ENCODE measurements around the gene KCNJ9. TPM values are rescaled to one million over a fixed set of nuclear protein-coding genes. Genes with fewer than 3 reads are reported as not detected.

KCNJ9 gene
- polyA plus RNA-seq, 3 donors = 0.03 TPM; not detected in 2

DNA sequence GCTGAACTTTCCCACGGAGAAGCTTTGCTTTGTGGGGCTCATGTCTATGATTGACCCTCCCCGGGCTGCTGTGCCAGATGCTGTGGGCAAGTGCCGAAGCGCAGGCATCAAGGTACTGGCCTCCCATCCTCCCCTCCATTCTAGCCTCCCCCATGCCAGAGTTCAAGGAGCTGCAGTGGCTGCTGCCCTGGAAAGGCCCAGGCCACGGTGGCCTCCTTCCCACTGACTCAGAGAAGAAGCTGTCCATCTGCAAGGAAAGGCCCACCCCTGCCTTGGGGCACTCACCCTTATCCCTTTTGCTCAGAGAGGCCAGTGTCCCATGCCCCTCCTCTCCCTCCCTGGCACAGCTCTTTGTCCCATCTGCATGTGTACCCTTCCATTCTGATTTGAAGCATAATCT, 49.1 kb downstream of the KCNJ9 start:
- 81 to 89% (median 89%) methylated on average over 5 of the region's 5 CpGs for WGBS, 3 donors
- H3K27ac ChIP-seq (ENCODE audit: low read depth, low read length) = no peak overlapping the region

DNA sequence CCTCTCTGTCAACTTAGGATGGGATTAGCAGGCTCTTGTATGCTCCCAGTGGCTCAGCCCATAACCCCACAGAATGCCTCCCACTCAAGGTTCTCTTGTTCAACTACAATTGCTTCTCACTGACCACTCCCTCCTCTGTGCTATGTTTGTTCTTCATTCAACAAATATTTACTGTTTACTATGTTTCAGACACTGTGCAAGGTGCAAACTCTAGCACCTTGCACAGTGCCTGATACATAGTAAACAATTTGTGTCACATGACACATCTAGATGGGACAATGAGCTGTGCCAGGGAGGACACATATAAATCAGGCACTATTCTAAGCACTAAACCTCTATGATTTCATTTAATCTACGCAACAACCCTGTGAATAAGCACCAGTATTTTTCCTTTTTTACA, 49.6 kb downstream of the KCNJ9 start:
- H3K27ac ChIP-seq (ENCODE audit: low read depth, low read length) = no peak overlapping the region
- 93 to 99% (median 97%) methylated on average over 1 of the region's 1 CpG for WGBS, 3 donors

DNA sequence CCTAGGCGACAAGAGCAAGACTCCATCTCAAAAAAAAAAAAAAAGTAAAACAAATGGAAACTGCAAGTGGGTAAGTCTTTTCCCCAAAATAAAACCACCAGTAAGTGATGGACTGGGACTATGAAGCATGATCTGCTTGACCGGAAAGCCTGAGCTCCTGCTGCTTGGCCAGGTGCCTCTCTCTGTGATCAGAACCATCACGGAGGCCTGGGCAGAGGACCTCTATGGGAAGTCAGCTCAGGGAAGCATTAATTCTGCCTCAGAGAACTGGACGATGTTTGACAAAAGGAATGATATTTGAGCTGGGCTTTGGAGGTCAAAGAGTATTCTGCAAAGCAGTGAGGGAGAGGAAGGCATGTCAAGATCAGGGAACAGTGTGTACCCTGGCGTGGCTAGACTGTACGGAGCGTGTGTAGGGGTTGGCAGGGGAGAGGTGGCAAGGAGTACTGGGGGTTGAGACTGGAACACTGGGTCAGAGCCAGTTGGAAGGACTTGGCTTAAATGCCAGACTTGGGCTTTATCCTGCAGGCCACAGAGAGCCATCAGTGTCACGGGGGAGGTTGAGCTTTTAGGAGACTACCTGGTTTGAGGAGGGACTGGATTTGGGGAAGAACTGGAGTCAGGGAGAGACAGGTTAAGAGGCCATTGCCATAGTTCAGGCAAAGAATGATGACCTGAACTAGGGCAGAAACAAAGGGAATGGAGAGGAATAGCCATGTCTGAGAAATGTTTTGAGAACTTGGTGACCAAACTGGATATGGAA, 50.6 kb downstream of the KCNJ9 start:
- WGBS, 3 donors = 75 to 82% (median 79%) methylated on average over 8 of the region's 8 CpGs

DNA sequence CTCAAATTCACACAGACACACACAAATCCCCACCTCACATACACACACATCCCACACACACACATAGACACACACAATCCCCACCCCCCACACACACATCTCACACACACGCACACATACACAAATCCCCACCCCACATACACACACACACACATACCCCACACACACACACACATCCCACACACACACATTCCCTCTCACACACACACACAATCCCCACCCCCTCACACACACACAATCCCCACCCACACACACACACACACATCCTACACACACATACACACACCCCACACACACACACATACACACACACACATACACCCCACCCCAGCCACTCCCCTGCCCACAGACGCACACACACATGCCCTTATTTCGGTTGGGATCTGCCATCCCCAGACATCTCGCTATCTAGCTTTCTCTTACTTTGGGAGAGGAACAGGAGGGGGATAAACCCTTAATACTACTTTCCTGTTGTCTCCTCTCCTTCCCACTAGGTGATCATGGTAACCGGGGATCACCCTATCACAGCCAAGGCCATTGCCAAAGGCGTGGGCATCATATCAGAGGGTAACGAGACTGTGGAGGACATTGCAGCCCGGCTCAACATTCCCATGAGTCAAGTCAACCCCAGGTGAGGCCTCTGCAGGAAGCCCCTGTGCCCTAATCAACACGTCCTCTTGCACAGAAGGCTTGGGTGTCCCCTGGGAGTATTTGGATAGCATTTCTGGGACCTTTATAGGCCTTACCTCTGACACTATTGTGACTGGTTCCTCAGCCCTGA, 52.8 kb downstream of the KCNJ9 start:
- no peak overlapping the region for H3K27ac ChIP-seq (ENCODE audit: low read depth, low read length)
- 80 to 89% (median 86%) methylated on average over 9 of the region's 9 CpGs for WGBS, 3 donors

More for the DNA sequence above, 50.6 kb downstream of the KCNJ9 start:
- no peak overlapping the region for H3K27ac ChIP-seq (ENCODE audit: low read depth, low read length)

DNA sequence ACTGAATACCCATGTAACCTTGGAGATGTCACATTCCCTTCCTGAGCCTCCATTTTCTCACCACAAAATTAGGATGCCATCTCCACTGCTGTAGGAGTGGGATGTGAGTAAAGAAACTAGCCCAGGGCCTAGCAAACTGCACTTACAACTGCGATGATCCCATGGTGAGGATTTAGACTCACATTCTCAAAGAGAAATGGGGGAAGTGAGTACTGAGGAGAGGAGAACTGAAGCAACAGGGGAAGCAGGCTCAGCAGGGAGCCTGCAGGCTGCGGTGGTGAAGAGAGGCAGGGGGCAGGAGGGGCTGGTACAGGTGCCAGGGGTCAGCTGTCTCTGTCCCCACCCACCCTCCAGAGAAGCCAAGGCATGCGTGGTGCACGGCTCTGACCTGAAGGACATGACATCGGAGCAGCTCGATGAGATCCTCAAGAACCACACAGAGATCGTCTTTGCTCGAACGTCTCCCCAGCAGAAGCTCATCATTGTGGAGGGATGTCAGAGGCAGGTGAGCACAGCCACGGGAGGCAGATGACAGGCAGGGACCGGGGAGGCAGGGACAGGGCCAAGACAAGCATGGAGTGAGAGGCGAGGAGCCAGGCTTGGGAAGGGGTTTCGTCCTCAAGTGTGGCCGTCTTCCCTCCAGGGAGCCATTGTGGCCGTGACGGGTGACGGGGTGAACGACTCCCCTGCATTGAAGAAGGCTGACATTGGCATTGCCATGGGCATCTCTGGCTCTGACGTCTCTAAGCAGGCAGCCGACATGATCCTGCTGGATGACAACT, 53.6 kb downstream of the KCNJ9 start:
- 80 to 86% (median 84%) methylated on average over 20 of the region's 20 CpGs for WGBS, 3 donors
- no peak overlapping the region for H3K27ac ChIP-seq (ENCODE audit: low read depth, low read length)

DNA sequence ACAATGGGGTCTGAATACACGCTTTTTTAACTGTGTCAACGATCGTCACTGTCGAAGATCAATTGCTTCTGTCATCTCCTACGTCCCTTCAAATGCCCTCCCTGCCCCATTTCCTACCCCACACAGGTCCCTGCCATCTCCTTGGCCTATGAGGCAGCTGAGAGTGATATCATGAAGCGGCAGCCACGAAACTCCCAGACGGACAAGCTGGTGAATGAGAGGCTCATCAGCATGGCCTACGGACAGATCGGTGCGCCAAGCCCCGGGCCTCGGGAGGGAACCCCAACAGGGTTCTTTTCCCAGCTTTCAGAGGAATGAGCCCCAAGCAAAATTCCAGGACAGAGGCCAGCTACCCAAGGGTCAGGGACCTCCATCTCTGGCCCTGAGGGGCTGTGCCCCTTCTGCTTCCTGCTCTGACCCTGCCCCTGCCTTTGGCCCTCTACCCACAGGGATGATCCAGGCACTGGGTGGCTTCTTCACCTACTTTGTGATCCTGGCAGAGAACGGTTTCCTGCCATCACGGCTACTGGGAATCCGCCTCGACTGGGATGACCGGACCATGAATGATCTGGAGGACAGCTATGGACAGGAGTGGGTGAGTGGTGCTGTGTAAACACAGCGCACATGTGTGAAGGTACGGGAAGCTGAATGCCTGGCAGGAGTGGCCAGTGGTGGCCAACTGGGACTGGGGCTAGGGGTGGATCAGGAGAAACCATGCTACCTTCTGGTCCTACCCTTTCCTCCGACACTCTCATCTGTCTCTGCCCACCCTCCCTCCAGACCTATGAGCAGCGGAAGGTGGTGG, 55.0 kb downstream of the KCNJ9 start:
- no peak overlapping the region for H3K27ac ChIP-seq (ENCODE audit: low read depth, low read length)
- 89 to 91% (median 89%) methylated on average over 22 of the region's 22 CpGs for WGBS, 3 donors

DNA sequence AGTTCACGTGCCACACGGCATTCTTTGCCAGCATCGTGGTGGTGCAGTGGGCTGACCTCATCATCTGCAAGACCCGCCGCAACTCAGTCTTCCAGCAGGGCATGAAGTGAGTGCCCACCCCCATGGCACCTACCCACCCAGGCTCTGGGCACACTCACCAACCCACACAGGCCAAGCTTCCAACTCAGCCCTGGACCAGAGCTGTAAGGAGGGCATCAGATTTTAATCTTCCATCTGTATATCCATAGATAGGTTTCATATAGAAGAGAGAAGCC, 55.5 kb downstream of the KCNJ9 start:
- H3K27ac ChIP-seq (ENCODE audit: low read depth, low read length) = no peak overlapping the region
- WGBS, 3 donors = 86 to 98% (median 94%) methylated on average over 5 of the region's 5 CpGs

DNA sequence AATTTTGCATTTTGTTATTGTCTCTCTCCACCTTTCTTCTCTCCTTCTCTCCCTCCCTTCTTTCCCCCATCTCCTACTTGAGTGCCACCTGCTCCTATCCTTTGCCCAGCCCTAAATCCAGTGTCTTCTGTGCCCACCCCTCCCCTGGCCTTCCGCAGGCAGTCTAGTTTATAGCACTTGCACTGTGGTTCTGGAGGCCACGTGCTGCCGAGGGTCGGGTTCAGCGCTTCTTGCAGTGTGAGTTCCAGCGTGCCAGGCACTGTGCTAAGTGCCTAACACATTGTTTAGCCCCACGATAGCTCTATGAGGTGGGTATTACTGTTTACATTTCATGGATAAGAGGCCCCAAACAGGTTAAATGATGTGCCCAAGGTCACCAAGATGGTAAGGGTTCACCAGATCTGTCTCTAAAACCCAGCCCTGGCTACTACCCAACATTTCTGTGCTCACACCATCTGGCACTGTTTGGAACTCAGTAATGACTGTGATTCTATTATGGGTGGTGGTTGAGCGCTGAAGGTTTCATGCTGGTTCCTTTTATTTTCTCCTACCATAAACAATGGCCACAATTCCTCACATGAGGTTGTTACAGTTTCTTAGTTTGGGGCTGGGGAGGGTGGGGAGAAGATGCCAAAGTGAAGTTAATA, 56.0 kb downstream of the KCNJ9 start:
- no peak overlapping the region for H3K27ac ChIP-seq (ENCODE audit: low read depth, low read length)
- WGBS, 3 donors = 87 to 93% (median 88%) methylated on average over 8 of the region's 8 CpGs

DNA sequence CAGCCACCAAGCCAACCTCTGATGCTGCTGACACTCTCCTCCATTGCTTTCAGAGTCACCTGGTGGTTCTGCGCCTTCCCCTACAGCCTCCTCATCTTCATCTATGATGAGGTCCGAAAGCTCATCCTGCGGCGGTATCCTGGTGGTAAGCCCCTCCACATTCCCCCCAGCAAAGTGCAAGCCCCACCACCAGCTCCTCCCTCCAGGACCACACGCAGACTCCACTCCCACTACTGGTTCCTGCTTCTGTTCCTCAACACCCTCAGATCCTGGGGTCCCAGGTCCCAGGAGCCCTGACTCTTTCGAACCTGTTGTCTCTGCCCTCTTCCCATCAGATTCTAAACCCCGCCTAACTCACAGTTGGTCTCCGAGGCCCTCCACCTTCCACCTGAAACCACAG, 58.5 kb downstream of the KCNJ9 start:
- WGBS, 3 donors = 89 to 93% (median 92%) methylated on average over 8 of the region's 8 CpGs
- H3K27ac ChIP-seq (ENCODE audit: low read depth, low read length) = no peak overlapping the region

Other genes with a start within 250 kb of the KCNJ9 start
- gene VSIG8, start 218.9 kb upstream of the KCNJ9 start, polyA plus RNA-seq = under 1 TPM in 2 of 3 donors, not detected in 1; 0.03 to 0.22 TPM
- 1 to 10 TPM in 1 of 3 donors, under 1 TPM in 1, not detected in 1; 0.33 to 1.1 TPM for gene CFAP45, start 181.4 kb upstream of the KCNJ9 start, polyA plus RNA-seq
- 100 to 1,000 TPM; 273 to 442 (median 340) TPM for gene TAGLN2, start 156.0 kb upstream of the KCNJ9 start, polyA plus RNA-seq
- gene IGSF9, start 135.9 kb upstream of the KCNJ9 start, polyA plus RNA-seq = 1 to 10 TPM in 2 of 3 donors, under 1 TPM in 1; 0.56 to 1.6 (median 1.4) TPM
- gene SLAMF9, start 127.3 kb upstream of the KCNJ9 start, polyA plus RNA-seq = under 1 TPM in 1 of 3 donors, not detected in 2; 0.12 TPM
- gene PIGM, start 49.5 kb upstream of the KCNJ9 start, polyA plus RNA-seq = 1 to 10 TPM in 2 of 3 donors, under 1 TPM in 1; 0.90 to 4.1 (median 2.4) TPM
- under 1 TPM in 2 of 3 donors, not detected in 1; 0.09 to 0.12 TPM for gene KCNJ10, start 11.4 kb upstream of the KCNJ9 start, polyA plus RNA-seq
- 10 to 100 TPM; 13.8 to 24.8 (median 23.9) TPM for gene IGSF8, start 17.1 kb downstream of the KCNJ9 start, polyA plus RNA-seq
- gene ATP1A2, start 34.2 kb downstream of the KCNJ9 start, polyA plus RNA-seq = 100 to 1,000 TPM in 1 of 3 donors, 10 to 100 TPM in 1, 1 to 10 TPM in 1; 7.3 to 110 (median 25.6) TPM
- under 1 TPM; 0.13 to 0.56 (median 0.54) TPM for gene ATP1A4, start 70.1 kb downstream of the KCNJ9 start, polyA plus RNA-seq
- under 1 TPM in 2 of 3 donors, not detected in 1; 0.13 to 0.35 TPM for gene CASQ1, start 109.0 kb downstream of the KCNJ9 start, polyA plus RNA-seq
- gene PEA15, start 123.8 kb downstream of the KCNJ9 start, polyA plus RNA-seq = 100 to 1,000 TPM in 2 of 3 donors, 10 to 100 TPM in 1; 54.6 to 289 (median 276) TPM
- 100 to 1,000 TPM in 1 of 3 donors, 10 to 100 TPM in 2; 61.8 to 105 (median 74.6) TPM for gene DCAF8, start 181.0 kb downstream of the KCNJ9 start, polyA plus RNA-seq
- 100 to 1,000 TPM in 1 of 3 donors, 10 to 100 TPM in 2; 24.7 to 135 (median 56.0) TPM for gene PEX19, start 203.6 kb downstream of the KCNJ9 start, polyA plus RNA-seq

All from adipose tissue (tissue), 3 donors.